Activated CD4-positive, alpha-beta T cell treated with anti-CD3 and anti-CD28 coated beads for 48 hours (primary cell): ENCODE measurements around the gene RXRA.

Experiments
- DNase-seq: peaks from one replicate; pipeline ENCODE4 v3.0.0-alpha.2; 2020

The RXRA gene

DNA sequence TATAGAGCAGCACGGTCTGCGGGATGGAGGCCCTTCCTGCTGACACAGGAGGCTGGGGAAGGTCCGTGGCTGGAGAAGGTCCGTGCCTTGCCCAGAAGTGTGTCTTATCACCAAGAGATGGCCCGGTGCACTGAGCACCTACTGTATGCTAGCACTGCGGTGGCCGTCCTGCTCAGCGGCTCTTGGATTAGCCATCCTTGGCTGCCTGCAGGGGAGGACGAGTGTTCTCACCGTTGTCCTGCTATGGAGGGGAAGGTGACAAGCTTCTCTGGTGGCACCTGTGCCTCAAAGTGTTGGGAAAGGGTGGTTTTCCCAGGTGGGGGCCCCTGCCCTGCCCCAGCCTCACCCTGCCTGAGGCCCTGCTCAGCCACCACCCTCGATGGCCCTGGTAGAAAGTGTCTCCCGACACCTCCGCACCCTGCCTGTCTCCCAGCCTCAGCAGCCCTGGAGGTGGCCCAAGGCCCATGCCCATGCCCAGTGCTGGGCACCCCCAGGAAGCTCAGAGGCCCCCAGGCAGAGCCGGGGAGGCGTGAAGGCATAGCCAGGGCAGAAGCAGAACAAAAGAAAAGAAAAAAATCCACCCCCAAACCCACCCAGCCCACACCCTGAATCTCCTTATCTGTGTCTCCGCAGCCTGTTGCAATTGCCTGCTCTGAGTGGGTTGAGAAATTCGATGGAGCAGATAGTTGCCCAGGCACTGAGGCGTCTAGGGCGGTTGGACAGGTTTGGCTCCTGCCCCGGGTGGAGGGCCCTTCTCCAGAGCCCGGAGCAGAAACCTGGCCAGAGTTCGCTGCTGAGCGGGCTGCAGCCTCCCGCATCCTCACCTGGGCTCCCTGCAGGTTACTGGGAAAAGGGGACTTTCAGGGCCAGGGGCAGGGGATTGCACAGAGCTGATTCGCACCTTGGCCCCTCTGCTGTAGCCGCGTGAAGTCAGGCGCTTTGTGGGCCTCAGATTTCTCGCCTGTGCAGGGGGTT, 30.5 kb downstream of the RXRA start:
- no peak for DNase-seq

- no peak for DNase-seq
These were observed 31.4 kb downstream of the RXRA start for GRCh38 chr9:134357631-134358025.

- DNase-seq: no peak
These were observed 31.9 kb downstream of the RXRA start for GRCh38 chr9:134358026-134358661.

DNA sequence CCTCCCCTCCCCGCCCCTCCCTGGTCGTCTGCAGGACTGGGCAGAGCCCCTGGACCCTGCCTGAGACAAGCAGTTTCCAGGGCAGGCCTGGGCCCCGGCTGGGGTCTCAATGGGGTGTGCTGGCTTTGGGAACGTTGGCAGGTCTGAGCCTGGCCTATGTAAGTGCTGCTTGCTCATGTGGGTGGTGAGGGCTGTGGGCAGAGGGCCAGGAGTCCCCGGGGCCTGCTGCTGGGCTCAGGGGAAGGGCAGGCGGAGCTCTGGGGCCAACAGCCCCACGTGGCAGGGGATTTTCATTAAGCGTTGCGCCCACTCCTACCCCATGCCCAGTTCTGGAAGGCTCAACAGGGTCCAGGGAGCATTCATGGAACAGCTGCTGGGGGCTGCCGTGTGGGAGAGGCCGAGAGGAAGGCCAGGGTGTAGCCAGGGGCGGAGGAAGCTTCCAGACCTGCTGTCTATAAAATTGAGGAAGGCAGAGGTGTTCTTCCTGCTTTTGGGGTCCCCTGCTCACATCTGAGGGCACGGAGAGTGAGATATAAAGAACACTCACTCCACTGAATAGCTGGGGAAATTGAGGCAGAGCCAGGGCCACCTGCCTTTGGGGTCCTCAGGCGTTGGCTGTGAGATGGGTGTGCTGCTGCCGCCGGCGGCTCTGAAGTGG, 32.5 kb downstream of the RXRA start:
- no peak for DNase-seq

DNA sequence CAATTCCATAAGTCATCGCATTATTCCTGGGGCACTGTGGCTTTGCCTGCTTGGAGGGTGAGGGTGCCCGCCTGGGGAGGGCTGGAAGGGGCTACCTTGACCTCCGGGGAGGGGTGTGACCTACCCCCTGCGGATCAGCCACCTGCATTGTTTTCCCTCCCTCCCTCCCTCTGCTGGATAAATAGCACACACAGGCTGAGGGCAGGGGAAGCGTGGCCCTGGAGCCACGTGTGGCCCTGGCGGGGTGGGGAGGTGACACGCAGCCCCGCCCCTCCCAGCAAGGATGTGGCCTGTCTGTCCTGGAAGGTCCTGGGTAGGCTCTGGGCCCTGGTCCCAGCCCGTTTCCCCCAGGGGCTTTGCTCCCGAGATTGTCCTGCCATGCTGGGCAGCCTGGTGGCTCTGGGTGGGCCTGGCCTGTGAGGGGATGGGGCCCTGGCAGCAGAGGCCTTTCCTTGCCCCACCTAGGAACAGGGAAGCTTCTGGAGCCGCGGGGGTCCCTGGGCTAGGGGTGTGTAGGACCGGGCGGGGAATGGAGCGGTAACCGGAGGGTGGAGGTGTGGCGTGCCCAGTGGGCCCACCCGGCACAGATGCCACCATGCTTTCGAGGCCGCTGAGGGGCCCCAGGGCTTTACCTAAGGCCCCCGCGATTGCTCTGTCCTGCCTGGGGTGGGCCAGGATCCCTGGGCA, 33.4 kb downstream of the RXRA start:
- no peak for DNase-seq

DNA sequence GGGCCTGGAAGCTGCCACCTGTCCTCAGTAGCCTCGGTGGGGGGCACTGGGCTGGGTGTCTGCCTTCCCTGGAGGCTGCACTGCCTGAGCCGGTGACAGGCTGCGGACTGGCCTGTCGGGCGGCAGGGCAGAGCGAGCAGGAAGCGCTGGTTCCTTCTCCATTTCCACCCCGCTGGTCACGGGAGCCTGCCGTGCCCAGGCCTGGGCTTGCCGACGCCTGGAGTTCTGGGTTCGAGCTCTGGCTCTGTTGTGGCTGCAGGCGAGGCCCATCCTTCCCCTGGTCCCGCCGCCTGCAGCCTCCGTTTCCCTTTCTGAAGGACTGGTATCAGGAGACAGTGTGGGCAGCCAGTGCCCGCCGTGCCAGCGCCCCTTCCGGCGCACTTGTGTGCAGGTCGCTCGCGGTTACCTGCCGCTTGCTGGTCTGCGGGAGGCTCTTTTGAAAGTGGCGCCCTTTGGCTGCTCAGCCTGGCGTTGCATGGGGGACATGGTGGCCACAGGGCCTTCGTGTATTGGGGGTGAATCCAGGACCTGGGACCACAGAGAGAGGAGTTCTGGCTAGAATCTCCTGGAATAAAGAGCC, 34.0 kb downstream of the RXRA start:
- DNase-seq: no peak

GRCh38 chr9:134360897-134361296, 34.6 kb downstream of the RXRA start:
- no peak for DNase-seq

DNA sequence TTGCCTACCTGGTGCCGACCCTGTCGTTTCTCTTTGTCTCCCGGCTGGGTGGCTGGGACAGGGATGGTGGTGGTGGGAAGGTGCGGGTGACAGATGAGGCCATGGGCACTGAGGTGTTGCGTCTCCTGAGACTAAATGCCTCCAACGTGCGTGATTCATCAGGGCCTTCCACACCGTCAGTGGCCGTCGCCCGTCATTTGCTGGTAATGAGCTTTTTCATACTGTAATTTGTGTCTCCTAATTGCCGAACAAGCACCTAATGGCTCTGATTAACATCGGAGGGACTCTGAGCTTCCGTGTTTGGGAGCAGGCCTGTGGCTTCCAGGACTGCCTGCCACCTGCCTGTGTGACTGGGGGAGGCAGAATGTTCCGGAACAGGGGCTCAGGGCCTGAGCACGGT, 35.2 kb downstream of the RXRA start:
- DNase-seq: no peak

- no peak for DNase-seq
These were observed 35.7 kb downstream of the RXRA start for GRCh38 chr9:134361843-134362414.

DNA sequence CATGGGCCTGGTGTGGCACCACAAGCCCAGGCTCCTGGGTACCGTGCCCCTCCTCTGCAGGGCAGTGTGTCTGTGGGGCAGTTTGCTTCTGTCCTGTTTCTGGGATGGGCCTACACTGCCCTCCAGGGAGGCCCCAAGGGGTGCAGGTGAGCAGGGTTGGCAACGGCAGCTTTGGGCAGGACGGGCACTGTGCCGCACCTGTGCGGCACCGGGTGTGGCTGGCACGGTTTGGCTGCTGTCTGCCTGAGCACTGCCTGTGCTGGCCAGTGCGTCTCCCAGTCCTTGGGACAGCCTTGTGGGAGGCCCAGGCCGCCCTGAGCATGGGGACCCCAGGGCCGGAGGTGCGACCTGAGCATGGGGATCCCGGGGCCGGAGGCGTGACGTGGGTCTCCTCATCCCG, 37.2 kb downstream of the RXRA start:
- DNase-seq: no peak

GRCh38 chr9:134364391-134365114, 38.3 kb downstream of the RXRA start:
- DNase-seq: no peak

DNA sequence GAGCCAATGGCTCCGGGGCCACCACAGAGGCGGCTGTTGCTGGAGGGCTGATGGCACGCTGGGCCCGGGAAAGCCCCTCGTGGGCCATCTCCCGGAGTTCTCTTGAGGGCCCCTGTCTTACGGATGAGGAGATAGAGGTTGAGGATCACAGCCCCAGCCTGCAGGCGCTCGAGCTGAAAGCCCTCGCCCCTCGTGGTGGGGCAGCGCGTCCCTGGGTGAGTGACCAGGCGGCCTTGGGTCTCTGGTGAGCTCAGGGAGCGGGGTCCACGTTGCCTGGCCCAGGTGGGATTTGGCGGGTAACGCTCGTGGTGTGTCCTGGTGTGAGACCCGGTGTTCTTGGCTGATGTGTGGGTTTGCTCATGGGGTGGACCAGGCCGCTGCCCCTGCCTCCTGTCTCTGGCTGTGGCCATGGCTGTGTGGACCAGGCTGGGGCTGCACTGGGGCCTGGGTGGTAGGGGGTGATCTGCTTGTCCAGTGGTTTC, 38.9 kb downstream of the RXRA start:
- no peak for DNase-seq

DNA sequence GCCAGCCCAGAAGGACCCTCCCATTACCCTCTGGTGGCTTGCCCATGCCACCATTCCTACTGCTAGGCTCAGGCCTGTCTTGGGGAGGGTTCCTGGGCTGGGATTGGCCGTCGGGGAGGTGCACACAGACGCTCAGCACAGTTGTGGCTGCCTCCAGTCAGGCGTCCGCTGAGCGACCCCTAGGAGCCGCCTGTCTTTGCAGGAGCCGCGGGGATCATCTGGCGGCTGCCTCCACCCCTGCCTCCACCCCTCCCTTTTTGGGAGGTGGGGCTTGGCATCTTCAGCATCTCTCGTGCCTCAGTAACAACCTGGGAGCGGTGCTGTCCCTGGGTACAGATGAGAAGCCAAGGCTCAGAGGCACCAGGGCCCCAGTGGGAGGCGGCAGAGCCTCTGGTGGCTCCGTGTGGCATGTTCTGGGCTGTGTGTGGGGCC, 39.6 kb downstream of the RXRA start:
- no peak for DNase-seq

DNA sequence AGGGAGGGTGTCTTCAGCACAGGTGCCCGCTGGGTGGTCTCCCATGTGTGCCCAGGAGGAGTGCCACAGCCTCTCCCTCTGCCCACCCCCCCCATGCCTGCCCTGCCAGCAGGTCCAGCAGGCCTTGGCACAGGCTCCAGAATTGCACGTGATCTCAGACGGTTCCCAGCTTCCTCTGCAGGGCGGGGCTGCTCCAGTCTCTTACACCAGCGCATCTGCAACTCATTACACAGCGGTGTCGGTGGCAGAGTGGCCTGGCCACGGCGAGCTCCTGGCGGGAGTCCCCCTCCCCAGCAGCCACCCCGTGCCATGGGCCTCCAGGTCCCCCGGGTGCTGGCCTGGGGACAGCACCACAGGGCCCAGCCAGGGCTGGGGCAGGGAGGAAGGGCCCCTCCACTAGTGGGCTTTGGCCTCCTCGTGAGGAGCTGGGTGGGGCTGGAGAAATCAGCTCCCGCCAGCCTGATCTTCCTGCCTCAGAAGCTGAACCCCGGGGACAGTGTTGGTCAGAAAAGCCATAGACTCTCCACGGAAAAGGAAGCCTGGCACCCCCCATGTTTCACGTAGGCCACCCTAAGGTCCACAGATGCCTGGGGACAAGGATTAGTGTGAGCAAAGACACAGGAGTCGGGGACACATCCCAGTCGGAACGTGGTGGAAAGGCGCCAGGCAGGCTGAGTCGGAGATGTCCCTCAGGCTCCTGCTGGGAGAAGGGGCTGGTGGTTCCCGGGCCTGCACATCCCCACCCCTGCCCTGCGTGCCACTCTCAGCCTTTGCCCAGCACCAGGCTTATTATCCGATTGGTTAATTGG, 40.2 kb downstream of the RXRA start:
- DNase-seq: no peak

DNA sequence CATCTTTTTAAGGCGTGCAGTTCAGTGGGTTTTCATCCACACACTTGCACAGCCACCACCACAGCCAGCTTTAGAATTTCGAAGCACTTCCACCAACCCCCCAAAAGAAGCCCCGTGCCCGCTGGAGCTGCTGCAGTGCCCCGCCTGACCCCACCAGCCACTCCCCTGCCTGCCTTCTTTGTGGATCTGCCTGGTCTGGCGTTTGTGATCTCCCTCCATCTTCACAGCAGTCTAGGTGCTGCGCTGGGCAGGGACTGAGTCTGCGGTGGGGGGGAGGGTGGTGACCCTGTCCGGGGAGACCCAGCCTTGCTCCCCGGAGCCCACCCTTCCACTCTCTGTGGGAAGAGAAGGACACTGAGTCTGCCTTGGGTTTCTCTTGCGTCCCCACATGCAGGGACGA, 40.8 kb downstream of the RXRA start:
- DNase-seq: no peak

DNA sequence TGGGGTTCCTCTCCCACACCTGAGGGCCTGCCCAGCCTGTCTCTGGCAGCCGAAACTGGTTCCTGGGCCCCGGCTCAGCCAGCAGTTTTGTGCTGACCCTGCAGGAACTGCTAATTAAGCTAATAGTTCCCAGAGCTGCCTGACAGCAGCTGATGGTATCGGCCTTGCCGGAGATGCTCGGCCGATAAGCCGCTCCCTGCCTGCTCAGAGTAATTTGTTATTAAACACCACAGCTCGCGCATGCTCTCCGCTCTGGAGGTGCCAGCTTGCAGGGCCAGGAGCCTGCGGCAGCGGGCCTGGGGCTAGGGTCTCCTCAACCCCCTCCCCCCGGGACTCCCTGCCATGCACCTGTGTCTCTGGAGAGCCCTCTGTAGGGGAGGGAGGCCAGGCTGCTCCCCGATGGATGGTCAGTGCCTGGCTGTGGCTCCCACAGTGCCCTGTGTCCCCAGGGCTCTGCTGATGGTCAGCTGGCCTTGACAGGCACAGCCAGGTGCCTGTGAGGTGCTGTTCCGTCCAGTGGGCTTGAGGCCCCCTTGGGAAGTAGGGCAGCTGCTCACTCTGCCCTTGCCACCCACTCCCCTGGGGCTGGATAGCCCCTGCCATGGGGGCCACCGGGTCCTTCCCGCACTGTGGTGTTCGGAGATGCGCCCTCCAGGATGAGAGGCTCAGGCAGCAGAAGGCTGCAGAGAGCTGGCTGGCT, 41.7 kb downstream of the RXRA start:
- no peak for DNase-seq

- no peak for DNase-seq
These were observed 42.3 kb downstream of the RXRA start for GRCh38 chr9:134368571-134368970.

GRCh38 chr9:134369416-134370212, 43.4 kb downstream of the RXRA start:
- DNase-seq: no peak

DNA sequence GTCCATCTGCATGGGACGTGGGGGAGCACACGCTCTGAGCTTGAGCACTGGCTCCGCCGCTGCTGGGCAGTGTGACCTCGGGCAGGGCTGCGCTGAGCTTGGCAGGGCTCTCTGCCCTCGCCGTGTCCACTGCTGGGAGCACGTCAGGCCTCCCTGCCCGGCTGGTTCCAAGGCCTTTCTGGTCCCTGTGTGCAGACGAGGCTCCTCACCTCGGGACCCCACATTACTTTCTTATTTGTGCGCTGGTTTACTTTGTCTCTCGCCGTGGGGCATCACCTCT, 43.9 kb downstream of the RXRA start:
- no peak for DNase-seq
